Right hindlimb (tissue), 1 donor: Measurements from ENCODE around the gene GJA10.

ENCODE experiments used
- DNase-seq: peaks from one replicate; pipeline ENCODE4 v3.0.0-alpha.2; 2018

The GJA10 gene

GRCh38 chr6:89917801-89918366, 23.6 kb downstream of the GJA10 start:
- DNase-seq: no peak

DNA sequence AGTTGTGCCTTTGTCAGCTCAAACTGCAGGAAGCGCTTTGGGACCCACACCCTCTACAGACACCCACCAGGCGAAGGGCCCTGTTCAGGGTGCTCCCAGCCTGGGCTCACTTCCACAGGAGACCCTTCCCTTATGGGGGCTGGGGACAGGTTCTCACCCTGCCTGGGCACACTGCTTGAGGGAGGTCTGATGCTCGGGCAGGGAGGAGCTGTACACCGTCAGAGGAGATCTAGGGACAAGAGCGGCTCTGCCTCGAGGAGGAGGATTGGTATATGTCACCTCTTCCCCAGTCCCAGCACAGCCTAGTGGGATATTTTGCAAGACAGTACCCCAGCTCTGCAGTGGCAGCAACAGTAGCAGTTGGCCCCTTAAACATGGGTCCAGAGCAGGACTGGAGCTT, 26.9 kb downstream of the GJA10 start:
- no peak for DNase-seq

- no peak for DNase-seq
Observed at GRCh38 chr6:89921691-89922090, 27.4 kb downstream of the GJA10 start.

- no peak for DNase-seq
Observed at GRCh38 chr6:89924231-89924630, 30.0 kb downstream of the GJA10 start.

DNA sequence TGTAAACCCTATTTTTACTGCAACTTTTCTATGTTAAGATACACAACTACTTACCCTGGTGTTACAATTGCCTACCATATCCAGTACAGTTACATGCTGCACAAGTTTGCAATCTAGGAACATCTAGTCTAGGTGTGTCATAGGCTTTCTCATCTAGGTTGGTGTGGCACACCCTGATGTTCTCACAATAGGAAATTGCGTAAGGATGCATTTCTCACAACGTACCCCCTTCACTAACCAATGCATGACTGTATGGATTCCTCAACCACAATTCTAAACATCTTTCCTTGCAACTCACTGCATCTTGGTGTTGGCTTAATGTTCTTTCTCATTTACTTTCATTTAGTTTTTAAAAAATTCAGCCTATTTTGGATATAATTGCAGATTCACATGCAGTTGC, 31.6 kb downstream of the GJA10 start:
- DNase-seq: no peak

GRCh38 chr6:89927264-89927663, 33.0 kb downstream of the GJA10 start:
- DNase-seq: no peak

DNA sequence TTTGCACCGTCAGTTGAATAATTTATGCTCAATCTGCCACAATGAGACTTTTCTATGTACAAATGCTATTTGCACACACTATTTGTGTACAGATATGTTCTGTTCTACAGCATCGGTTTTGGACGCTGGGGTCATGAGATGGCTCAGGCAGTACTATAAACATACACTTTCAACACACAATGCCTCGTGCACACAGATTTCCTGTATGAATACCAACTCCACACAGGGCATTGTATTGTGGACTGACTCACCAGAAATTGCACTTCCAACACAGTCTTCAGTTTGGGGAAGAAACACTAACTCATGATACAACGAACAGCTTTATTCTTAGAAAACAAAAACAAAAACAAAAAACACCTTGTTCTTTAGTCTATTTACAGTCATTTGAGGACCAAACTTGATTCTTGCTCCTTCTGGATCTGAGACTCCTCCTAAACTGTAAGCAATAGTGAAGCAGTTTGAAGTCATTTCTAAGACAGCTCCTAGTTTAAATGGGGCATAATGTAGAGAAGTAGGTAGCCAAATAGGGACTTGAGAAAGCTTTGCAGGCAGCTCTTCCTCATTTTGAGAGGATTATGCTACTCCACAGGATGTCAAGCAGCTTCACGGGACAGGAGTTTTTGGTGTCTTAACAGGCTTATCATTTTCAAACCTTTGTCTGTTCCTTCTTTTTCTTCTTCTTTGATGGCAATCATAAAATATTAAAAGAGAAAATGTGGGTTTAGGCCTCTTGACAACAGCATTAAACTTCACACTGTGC, 33.7 kb downstream of the GJA10 start:
- DNase-seq: no peak

GRCh38 chr6:89928604-89929003, 34.3 kb downstream of the GJA10 start:
- no peak for DNase-seq

DNA sequence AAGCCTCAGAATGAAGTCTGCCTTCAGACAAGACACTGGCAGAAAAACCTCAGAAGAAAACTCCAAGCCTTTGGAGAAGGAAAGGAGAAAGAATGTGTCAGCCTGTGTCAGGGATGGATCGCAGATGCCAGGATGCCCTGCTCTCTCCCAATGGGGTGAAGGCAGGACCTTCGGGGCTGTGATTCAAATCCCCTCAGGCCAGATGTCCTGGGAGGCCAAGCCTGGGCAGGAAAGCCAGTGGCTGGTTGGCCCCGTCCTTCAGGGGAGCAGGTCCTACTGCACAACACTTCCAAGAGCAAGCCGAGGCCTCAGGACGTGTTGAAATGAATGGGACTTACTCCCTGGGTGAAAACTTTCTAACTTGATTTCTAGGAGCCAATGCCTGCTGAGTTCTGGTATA, 36.5 kb downstream of the GJA10 start:
- DNase-seq: no peak

GRCh38 chr6:89932245-89932802, 38.1 kb downstream of the GJA10 start:
- no peak for DNase-seq

GRCh38 chr6:89934685-89935366, 40.6 kb downstream of the GJA10 start:
- DNase-seq: no peak

GRCh38 chr6:89936177-89936576, 41.9 kb downstream of the GJA10 start:
- DNase-seq: no peak

GRCh38 chr6:89938014-89938413, 43.7 kb downstream of the GJA10 start:
- DNase-seq: no peak

DNA sequence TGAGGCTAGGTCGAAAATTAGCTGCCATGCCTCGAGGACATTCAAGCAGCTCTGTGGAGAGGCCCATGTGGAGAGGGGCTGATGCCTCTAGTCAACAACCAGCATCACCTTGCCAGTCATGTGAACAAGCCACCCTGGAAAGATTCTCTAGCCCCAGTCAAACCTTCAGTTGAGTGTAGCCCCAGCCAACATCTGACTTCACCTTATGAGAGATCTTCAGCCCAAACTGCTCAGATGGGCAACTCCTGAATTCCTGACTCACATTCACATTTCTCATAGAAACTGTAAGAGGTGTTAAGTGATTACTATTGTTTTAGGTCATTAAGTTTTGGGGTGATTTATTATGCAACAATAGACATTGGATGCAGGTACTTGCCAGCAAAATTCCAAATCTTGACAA, 44.9 kb downstream of the GJA10 start:
- no peak for DNase-seq

GRCh38 chr6:89940225-89941027, 46.2 kb downstream of the GJA10 start:
- peak; percentile 81 for DNase-seq

- DNase-seq: no peak
Observed at GRCh38 chr6:89941031-89941762, 46.9 kb downstream of the GJA10 start.

DNA sequence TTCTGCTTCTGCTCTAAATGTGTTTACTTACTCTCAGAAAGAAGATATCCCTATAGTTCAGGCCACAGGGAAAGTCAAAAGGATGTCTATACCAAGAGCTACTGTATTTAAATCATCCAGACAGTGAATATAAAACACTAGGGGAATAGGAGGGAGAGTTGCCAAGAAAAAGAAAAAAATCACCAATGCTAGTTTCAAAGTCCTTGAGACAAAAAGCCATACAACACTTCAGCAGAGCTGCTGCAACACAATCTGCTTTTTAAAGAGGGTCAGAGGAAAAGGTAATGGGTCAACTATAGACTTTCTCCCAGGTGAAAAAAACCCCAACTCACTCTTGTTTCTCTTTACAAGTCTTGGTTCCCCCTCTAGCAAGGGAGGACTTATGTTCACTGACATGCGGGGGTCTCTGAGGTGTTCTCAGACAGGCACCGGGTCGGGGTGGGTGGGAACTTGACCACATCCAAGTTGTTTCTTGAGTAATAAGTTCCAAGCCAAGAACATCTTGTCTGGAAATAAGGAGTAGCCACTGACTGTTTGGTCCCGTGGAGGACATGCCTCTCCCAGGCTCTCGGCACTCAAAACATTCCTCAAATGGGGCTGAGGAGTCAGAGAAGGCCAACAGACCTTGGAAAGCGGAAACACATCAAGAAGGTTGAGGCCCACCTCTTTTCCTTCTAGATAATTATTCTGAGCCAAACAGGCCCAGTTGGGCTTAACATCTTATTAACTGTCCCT, 47.7 kb downstream of the GJA10 start:
- no peak for DNase-seq

DNA sequence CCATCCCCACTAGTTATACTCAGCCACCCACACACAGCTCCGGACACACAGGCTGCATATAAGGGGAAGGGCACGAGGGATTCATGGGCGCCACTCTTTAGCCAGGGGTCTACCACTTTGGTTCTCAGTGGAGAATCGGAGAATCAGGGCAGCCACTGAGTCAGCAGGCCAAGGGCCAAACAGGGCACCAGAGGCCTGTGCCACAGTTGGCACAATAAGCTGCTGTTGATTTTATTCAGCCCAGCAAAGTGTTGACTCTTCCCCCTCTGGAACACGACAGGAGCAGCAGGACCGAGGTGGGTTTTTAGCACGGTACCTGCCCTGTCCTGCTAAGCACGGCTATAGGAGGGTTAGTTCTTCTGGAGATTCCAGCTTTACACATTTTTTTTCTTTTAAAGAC, 48.3 kb downstream of the GJA10 start:
- no peak for DNase-seq

DNA sequence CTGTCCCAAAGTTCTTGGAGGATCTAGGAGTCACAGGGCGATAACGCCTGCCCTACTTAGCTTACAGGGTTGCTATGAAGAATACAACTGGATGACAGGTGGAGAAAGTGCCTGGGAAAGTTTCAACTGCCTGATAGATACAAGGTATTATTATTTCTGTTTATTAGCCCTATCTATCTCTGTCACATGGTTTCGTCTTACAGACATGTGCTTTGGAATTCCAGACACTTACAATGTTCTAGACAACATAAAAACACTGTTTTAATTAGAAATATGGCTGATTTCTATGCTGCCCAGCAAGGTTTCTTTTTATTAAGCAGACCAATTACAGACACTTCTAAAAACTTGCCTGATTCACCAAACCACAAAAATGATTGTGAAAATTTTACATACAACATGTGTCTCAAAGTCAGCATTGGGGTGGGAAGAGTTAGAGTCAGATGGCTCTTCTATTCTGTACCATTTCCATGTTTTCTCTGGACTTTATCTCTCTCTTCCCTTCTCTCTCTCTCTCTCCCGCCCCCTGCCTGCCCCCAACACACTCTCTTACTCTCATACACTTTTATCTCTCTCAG, 50.0 kb downstream of the GJA10 start:
- no peak for DNase-seq

DNA sequence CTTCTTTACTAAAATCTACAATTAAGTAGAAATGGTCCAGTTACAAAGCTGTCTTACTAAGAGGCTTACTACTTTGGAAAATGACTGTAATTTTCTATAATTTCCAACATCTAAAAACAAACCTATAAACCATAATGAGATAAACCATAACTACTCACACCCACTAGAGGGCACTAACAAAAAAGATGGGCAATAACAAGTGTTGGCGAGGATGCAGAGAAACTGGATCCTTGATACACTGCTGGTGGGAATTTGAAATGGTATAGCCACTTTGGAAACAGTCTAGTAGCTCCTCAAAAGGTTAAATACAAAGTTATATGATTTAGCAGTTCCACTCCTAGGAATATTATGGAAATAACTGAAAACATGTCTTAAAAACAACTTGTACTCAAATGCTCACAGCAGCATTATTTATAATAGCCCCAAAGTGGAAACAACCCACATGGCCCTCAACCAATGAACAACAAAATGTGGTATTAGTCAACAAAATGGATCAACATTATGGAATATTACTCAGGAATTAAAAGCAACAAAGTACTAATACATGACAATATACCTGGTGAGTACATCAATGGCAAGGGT, 50.6 kb downstream of the GJA10 start:
- DNase-seq: no peak
